Fibroblast of lung (primary cell): ENCODE data around the gene SNAI3.

Experiments used
- CTCF ChIP-seq, 2 donors: IDR thresholded peaks in 1 of 2; conservative IDR thresholded peaks in 1 of 2; 1 replicate in 1 of 2; 2 replicates in 1 of 2; pipeline ENCODE4 v1.5.1; 2011 to 2012; ENCODE audit warnings: low read length in 2 of 2, control low read depth in 1 of 2, inconsistent platforms in 1 of 2, low read depth in 1 of 2, mild to moderate bottlenecking in 1 of 2
- EZH2 ChIP-seq: IDR thresholded peaks from 2 replicates; pipeline ENCODE4 v1.5.1; 2012; ENCODE audit warnings: low read length, control low read depth, mild to moderate bottlenecking; ENCODE audit errors: missing control alignments

- TF ChIP-seq CTCF (conservative IDR thresholded peaks at IDR 0.05 in 1 of 2, IDR thresholded peaks at IDR 0.05 in 1 of 2; ENCODE audit: low read depth in 1 of 2, low read length in 2 of 2) (no peak), EZH2 (no peak)
Measured at GRCh38 chr16:88732172-88732960, 46.1 kb upstream of the SNAI3 start.
